Peyer's patch (tissue), 4 donors: ENCODE data around the gene GDAP1L1.

Experiments
- CTCF ChIP-seq, 6 experiments: fragments of 450-650 bp in 4 of 6; fragments of 200-600 bp in 2 of 6; sonication (generic) in 1 of 6; IDR thresholded peaks; one replicate each; pipeline ENCODE4 v1.5.1; 2017 to 2019; ENCODE audit warnings: antibody characterized with exemption in 6 of 6, mild to moderate bottlenecking in 3 of 6, moderate library complexity in 1 of 6
- POLR2A ChIP-seq, 2 donors: fragments of 450-650 bp; IDR thresholded peaks; one replicate each; pipeline ENCODE4 v1.5.1; 2017; ENCODE audit warnings: antibody characterized with exemption in 2 of 2, mild to moderate bottlenecking in 2 of 2, moderate library complexity in 2 of 2

- TF ChIP-seq POLR2A (IDR thresholded peaks at IDR 0.05): no peak
- no peak for TF ChIP-seq CTCF (IDR thresholded peaks at IDR 0.05)
Observed at GRCh38 chr20:44274303-44275017, 27.4 kb downstream of the GDAP1L1 start.
